Measurements from ENCODE around the gene MAGIX.

GRCh38 chrX:49155243-49155899 is 7.2 kb upstream of the MAGIX start:
- no peak for TF ChIP-seq POLR2A (IDR thresholded peaks at IDR 0.05)
- TF ChIP-seq CTCF (IDR thresholded peaks at IDR 0.05): no peak

Data from tibial nerve (tissue), 3 donors.